Inferior parietal cortex (tissue), 1 donor: Measurements from ENCODE around the gene MT2A.

Source experiments
- DNase-seq: peaks from one replicate; pipeline ENCODE4 v3.0.0-alpha.2; 2016; ENCODE audit errors: extremely low spot score

MT2A gene

DNA sequence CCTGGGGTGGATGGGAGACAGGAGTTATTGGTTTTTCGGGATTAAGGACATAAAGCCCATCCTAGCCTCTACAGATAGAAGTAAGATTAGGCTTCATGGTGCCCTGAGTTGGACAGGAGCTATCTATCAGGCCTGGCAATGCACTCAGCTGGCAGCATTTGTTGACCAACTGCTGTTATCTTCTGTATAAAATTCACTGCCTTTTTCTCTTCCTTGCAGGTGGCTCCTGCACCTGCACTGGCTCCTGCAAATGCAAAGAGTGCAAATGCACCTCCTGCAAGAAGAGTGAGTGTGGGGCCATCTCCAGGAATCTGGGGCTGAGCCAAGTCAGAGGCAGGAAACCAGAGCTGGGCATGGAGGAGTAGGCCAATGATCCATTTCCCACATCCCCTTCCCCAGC lies 30.7 kb downstream of the MT2A start:
- DNase-seq, result no peak

DNA sequence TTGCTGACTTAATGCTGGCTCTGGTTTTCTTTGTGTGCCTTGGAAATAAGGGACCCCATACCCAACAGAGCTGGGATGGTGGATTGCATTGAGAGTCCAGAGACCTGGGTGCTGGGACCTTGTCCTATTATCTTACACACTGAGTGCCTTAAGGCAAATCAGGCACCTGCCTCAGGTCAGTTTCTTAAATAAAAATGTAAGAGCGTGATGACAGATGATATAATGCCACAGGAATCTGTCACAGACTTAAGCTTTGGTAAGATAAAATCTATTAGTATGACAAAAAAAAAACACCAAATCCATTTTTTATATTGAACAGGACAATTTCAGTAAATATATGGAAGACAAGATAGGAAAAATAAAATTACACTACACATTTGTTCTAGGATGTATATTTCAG lies 31.7 kb downstream of the MT2A start:
- no peak for DNase-seq

DNA sequence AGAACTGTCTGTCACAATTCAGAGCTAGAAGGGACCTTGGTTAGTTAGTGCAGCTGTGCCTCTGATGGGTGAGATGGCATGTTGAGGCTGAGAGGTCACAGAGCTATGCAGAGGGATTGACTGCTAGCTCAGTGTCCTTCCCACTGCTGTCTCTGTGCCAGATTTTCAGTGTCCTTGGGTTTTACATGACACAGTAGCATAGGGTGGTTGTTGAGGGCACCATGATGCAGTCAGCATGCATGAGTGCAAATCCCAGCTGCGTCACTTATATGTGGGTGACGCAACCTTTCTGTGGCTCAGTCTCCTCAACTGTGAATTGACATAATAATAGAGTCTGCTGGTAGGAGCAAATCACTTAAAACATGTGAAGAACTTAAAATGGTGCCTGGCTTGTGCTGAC lies 32.8 kb downstream of the MT2A start:
- no peak for DNase-seq

DNA sequence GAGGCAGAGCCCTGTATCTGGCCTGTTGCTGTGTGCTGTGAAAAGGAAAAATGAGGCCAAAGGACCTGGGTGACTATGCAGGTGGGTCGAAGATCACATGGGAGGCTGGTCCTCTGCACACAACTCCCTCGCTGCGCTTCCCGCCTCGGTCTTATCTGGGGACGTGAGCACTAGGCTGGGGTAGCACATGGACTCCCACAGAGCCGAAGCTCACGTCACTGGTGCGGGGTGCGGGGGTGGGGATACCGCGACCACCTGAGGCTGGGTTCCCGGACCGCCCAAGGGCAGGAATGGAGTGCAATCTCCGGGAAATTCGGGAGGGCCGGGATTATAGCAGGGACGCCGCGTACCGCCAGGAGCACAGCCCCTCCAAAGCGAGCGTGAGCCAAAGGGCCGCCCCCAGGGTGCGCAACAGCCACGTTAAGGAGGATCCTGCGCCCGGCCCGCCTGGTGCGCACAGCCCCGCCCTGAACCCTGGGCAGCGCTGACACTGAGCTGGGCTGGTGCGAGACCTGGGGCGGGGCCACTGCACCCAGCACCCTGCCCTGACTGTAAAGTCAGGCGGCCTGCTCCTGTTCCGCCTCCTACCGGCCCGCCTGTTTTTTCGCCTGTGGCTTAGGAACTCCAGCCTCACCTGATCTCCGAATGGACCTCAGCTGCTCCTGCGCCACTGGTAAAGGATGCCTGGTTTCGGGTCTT lies 34.8 kb downstream of the MT2A start:
- DNase-seq, result no peak

DNA sequence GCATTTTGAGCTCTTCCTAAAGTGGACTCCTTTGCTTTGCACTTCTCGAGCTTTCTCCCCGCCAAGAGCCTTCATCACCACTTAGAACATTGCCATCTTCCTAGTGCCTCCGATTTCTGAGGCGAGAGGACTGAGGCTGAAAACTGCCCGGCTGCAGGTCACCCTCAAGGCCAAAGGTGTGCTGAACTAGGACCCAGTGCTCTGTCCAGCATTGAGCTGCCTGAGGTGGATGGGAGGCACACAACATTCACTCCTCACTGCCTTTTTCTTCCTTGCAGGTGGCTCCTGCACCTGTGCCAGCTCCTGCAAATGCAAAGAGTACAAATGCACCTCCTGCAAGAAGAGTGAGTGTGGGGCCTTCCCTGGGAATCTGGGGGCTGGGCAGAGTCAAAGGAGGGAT lies 35.4 kb downstream of the MT2A start:
- DNase-seq, result no peak

DNA sequence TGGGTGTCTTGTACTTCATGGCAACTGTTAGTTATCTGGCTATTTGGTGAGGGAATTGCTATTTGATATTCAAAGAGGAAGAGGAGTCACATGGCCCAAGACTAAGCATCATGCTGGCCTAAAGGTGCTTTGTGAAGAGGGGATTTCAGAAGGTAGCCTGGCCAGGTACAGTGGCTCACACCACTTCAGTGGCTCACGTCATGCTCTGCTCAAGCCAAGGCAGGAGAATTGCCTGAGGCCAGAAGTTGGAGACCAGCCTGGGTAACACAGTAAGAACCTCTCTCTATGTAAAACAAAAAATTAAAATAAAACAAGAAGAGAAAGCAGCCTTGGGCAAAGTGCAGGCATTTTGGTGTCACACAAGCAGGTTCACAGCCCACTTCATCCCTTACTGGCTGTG lies 36.9 kb downstream of the MT2A start:
- no peak for DNase-seq

DNA sequence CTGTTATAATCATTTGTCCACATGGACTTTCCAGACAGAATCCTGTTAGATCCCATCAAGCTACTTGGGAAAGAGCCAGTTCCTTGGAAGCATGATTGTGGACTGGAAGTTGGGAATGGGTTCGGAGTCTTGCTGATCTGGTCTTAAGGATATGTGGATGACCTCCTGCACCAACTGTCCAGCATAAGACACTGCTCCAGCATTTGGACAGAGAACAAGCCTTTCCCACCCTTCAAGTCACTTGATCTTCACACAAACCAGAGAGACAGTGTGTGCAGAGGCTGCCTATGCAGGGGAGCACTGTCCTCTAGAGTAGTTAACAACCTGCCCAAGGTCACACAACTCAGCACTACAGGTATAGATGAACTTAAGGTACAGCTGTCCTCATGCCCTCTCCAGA lies 37.5 kb downstream of the MT2A start:
- no peak for DNase-seq

DNA sequence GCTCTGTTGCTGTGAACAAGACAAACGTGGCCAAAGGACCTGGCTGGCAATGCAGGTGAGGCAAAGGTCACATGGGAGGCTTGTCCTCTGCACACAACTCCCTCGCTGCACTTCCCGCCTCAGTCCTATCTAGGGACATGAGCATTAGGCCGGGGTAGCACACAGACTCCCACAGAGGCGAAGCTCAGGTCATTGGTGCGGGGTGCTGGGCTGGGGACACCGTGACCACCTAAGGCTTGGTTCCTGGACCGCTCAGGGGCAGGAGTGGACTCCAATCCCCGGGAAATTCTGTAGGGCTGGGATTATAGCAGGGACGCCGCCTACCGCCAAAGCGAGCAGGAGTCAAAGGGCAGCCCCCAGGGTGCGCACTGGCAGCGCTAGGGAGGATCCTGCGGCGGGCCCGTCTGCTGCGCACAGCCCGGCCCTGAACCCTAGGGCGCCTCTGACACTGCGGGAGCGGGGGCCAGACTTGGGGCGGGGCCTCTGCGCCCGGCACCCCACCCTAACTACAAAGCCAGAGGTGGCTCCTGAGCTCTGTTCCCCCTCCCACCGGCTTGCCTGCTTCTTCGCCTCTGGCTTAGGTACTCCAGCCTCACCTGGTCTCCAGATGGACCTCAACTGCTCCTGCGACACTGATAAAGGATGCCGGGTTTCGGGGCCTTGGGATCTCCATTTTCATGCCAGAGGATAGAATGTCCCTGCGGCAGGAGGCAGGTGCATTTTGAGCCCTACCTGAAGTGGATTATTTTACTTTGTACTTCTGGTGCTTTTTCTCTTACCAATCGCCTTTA lies 39.5 kb downstream of the MT2A start:
- DNase-seq, result no peak

DNA sequence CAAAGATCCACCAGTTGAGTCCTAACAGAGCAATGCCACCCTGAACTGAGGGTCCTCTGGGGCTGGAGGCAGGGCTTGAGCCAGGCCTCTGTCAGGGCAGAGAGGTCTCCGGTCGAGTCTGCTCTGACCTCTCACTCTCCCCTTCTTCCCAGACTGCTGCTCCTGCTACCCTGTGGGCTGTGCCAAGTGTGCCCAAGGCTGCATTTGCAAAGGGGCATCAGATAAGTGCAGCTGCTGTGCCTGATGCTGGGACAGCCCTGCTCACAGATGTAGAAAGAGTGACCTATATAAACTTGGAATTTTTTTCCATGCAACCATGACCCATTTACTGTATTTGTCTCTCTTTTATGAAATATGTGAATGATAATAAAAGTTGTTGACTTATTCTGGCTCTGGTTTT lies 40.9 kb downstream of the MT2A start:
- no peak for DNase-seq

DNA sequence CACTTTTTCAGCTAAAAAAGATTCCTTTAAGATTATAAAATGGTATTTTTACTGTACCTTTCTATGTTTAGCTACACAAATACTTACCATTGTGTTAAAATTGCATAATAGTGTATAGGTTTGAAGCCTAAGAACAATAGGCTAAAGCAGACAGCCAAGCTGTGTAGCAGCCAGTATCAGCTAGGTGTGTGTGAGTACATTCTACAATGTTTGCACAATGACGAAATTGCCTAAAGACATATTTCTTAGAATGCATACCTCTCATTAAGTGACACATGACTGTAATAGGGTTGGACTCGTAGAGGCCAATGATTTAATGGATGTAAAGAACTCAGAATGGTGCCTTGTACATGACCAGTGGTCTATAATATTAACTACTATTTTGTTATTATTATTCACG lies 41.4 kb downstream of the MT2A start:
- no peak for DNase-seq

DNA sequence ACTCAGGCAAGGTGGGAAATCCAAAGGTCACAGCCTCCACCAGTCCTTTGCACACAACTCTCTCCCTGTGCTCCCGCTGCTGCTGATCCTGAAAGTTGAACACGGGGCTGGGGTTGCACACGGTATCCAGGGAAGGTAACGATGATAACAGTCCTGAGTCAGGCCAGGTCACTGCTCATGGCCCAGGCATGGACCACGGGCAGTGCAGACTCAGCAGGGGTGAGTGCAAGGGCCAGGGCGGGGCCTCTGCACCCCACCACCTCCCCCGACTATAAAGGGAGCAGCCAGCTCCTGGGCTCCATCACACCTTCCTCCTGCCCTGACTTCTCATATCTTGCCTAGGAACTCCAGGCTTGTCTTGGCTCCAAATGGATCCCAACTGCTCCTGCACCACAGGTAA lies 43.2 kb downstream of the MT2A start, which contains the start of gene MT1B:
MT1B (plus strand) TSS at position 301 of the 400 bp plus-strand sequence; CDS start at position 369, 68 bp downstream.
- DNase-seq, result no peak

DNA sequence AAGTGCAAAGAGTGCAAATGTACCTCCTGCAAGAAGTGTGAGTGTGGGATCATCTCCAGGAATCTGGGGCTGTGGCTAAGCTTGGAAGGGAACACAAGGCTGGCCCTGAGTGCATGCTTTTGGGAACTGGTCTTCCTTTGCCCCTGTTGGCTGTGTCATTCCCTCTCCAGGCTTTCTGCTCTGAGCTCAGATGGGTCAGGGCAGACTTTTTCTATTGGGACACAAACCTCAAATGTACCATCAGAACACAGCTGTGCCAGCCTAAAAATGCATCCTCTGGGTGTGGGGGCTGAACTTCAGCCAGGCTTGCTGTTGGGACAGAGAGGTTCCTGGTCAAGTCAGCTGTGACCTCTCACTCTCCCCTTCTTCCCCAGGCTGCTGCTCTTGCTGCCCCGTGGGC lies 44.2 kb downstream of the MT2A start:
- DNase-seq, result no peak

DNA sequence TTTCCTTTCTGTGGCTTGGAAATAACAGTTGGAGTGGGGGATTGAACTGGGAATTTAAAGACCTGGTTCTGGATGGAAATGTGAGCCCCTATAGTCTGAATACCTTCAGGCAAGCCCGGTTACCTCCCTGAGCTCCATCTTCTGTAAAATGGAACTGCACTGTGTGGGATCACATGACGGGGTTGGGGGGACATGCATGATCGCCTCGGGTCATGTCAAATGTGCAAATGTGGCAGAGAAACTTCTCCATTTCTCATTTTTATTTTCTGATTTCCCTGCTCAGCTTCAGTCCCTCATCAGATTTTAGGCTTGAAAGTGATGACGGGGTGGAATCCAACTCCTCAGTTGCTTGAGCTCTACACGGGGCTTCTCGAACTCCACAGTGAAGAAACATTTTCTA lies 44.8 kb downstream of the MT2A start:
- no peak for DNase-seq

DNA sequence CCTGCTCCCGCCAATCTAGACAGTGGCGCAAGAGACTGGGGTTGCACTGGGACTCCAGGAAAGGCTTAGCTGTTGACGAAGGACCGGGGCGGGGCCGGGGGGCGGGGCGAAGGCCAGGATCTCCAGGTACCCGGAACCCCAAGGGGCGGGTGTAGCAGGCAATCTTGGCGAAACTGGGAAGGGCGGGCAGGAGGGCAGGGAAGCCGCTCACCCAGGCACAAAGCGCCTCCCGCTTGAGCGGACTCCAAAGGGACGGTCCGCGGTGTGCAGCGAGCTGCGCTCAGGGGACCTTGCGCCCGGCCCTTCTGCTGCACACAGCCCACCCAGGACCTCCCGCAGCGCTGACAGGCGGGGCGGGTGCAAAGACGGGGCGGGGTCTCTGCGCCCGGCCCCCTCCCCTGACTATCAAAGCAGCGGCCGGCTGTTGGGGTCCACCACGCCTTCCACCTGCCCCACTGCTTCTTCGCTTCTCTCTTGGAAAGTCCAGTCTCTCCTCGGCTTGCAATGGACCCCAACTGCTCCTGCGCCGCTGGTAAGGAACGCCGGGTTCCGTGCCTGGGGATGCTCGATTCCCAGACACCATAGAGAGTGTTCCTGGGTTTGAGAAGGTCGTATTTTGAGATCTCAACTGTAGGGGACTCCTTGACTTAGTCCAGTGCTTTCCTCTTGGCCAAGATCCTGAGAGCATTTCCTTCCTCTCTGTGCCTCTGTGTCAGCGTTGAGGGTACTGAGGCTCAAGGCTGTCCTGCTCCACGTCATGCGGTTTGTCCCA lies 49.4 kb downstream of the MT2A start, which contains the start of gene MT1F:
MT1F (plus strand) TSS at position 405 of the 772 bp plus-strand sequence; CDS start at position 505, 100 bp downstream.
- DNase-seq, result no peak

DNA sequence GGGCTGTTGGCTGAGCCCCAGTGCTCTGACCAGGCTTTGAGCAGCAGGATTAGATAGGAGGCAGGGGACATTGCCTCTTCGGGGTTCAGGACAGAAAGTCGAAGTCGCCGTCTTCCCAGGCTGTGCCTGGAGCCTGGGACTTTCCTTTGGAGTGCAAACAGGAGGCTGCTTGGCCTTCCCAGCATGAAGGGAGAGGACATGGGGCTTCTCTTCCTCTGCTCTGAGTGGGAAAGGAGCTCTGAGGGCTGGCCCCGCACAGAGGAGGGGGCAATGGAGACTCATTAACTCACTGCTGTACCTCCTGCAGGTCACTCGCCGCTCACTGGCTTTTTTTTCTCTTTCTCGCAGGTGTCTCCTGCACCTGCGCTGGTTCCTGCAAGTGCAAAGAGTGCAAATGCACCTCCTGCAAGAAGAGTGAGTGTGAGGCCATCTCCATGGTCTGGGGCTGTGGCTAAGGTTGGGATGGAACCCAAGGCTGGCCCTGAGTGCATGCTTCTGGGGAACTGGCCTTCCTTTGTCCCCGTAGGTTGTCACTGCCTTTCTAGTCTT lies 50.0 kb downstream of the MT2A start:
- no peak for DNase-seq
